ENCODE measurements around the gene HPD.

DNA sequence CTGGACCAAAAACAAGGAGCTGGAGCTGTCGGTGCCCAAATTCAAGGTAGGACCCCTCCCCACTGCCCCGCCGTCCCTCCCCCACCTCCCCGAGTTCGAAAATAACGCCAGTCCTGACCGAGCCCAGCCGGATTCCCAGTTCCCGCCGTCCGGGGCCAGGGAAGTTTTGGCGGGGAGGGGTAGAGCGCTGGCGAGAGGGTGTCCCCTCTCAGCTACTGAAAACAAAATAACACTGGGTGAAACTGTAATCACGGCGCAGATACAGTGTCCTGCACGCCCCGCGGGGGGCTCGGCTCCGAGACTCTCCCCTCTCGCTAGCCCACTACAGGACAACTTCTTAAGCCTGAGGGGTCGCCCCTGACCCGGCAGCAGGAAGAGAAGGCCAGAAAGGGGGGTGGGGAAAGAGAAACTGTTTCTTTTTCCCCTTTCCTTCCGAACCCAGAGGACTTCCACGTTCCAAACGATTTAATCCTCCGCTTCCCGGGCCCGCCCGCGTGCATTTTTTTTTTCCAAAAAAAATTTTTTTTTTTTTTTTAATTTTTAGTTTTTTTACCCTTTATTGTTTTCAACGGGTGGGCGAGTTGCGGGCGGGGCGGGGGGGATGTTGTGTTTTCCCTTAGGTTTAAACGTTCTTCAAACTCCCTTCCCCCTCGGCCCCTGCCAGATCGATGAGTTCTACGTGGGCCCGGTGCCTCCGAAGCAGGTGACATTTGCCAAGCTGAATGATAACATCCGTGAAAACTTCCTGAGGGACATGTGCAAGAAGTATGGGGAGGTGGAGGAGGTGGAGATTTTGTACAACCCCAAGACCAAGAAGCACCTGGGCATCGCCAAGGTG, 53.3 kb downstream of the HPD start:
- TF ChIP-seq SMC3 (IDR thresholded peaks at IDR 0.05; ENCODE audit: low read depth, low read length) (no peak), ELK1 (IDR thresholded peaks at IDR 0.05; ENCODE audit: borderline replicate concordance, low read depth, low read length) (no peak), POLR2A (IDR thresholded peaks at IDR 0.05; ENCODE audit: low read depth, low read length) (no peak)
- TF ChIP-seq, protein P1, sequence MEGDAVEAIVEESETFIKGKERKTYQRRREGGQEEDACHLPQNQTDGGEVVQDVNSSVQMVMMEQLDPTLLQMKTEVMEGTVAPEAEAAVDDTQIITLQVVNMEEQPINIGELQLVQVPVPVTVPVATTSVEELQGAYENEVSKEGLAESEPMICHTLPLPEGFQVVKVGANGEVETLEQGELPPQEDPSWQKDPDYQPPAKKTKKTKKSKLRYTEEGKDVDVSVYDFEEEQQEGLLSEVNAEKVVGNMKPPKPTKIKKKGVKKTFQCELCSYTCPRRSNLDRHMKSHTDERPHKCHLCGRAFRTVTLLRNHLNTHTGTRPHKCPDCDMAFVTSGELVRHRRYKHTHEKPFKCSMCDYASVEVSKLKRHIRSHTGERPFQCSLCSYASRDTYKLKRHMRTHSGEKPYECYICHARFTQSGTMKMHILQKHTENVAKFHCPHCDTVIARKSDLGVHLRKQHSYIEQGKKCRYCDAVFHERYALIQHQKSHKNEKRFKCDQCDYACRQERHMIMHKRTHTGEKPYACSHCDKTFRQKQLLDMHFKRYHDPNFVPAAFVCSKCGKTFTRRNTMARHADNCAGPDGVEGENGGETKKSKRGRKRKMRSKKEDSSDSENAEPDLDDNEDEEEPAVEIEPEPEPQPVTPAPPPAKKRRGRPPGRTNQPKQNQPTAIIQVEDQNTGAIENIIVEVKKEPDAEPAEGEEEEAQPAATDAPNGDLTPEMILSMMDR (conservative IDR thresholded peaks at IDR 0.05; ENCODE audit: low read depth, low read length) = no peak
